ENCODE data around the gene MAGEB16. TPM values are rescaled to one million over a fixed set of nuclear protein-coding genes. Genes with fewer than 3 reads are reported as not detected.

MAGEB16 gene
- total RNA-seq, 2 experiments from 2014 or later, result not detected

GRCh38 chrX:35847736-35848135 lies 49.6 kb downstream of the MAGEB16 start:
- ChIA-PET CTCF (no interaction called here), POLR2A (no interaction called here)
- intact Hi-C loops (cut with DNase I, micrococcal nuclease), result no loop called here
- Mint-ChIP-seq H3K9me3 (peaks cover 4% of the 10 kb centered on the region), H3K36me3 (ENCODE audit: low read depth) (no peaks in the 10 kb centered on the region), H3K4me1 (ENCODE audit: low read depth) (no peaks in the 10 kb centered on the region), H3K27ac (no peak overlapping the region), H3K4me3 (no peak overlapping the region), H3K27me3 (no peaks in the 10 kb centered on the region)
- DNase-seq, result no peak
- no peak overlapping the region for H3K27ac ChIP-seq (ENCODE audit: low read depth in 1 of 2, low read length in 2 of 2)
- no peak for ATAC-seq (ENCODE audit: poor library complexity)
- H3K4me1 ChIP-seq (ENCODE audit: insufficient read depth, low read length), result no peaks in the 10 kb centered on the region
- no peak for TF ChIP-seq CTCF (IDR thresholded peaks at IDR 0.05)
- H3K27me3 ChIP-seq (ENCODE audit: control insufficient read depth in 1 of 2, insufficient read depth in 2 of 2, low read length in 2 of 2), result no peaks in the 10 kb centered on the region
- H3K9me3 ChIP-seq (ENCODE audit: control insufficient read depth in 1 of 2, insufficient read depth in 1 of 2, low read length in 2 of 2), result no peaks in the 10 kb centered on the region
- H3K4me3 ChIP-seq (ENCODE audit: low read length), result no peak overlapping the region
- no peaks in the 10 kb centered on the region for H3K36me3 ChIP-seq (ENCODE audit: insufficient read depth, low read length)

Other genes starting within 250 kb of the MAGEB16 start
- not detected for gene CFAP47, start 121.4 kb downstream of the MAGEB16 start, total RNA-seq

Measured in CD4-positive, alpha-beta T cell (primary cell).